DMS153 treated with DMSO at 0.1 percent for 48 hours (cell line): ENCODE data around the gene RER1.

Experiments used
- DNase-seq: peaks from one replicate; lab custom pipeline; 2025; ENCODE audit not compliant: unreplicated experiment; lab: John Stamatoyannopoulos, UW

Gene RER1

DNA sequence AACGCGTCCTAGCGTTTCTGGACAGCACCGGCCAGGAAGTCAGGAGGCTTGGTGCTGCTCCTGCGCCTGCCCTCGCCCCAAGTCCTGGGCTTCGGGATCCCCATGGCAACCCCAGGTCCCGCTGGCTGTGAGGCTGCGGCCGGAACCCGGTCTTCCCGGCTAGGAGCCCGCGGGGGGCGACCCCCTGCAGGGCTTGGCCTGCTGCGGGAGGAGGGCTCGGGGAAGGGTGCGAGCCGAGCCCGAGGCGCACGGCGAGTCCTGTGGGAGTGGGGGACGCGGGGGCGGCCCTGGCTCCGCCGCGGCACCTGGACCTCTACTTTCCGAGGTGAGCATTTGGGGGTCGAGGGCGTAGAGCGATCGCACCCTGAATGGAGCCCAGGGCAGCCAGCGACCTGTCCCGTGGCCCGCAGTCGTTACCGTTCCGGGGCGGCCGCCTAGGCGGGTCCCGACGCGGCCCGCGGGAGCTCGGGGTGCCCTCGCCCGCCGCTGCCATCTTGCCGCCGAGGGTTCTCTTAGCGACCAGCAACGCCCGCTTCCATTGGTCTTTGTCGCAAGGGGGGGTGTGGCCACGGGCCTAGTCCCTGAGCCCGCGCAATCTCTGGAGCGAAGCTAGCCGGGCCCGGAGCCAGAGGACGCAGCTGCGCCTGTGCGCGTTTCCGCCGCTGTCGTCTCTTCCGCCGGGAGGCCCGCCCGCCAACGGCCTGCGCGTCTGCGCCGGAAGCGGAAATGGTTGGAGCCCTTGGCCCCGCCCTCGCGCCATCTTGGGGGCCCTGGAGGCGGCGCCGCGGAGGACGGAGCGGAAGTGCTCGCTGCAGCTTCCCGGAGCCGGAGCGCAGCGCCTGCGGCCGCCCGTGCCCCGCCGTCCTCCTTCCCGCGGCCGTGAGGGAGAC lies at the start of gene RER1, which contains the start of gene MORN1:
Gene RER1 (plus strand): TSS at position 801 of the 890 bp plus-strand sequence. CDS start 3,950 bp downstream, outside the sequence.
Gene MORN1 (minus strand): TSS at position 514 of the 890 bp plus-strand sequence. CDS start 21 bp downstream, at position 493.
- DNase-seq: peak; percentile 100

DNA sequence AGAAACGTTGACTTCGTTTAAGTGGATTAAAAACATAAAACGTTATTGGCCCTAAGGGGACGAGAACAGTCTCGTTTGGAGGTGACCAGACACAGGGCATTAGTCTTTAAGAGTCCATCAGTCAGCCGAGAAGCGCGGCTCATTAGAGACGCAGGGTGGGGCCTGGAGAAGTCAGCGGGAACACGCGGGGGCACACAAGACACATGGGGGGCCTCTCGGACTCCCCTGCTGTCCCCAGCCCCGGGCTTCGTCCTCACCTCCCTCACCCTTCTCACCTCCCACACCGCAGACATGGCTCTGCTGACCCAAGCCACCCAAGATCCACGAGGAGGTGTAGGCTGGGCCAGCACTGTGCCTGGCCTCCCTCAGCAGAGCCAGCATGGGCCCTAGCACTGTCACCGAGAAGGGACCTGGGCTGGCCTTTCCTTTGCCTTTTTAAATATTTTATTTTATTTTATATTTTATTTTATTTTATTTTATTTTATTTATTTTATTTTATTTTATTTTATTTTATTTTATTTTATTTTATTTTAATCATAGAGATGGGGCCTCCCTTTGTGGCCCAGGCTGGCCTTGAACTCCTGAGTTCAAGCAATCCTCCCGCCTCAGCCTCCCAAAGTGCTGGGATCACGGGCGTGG lies 49.1 kb upstream of the RER1 start:
- no peak for DNase-seq

DNA sequence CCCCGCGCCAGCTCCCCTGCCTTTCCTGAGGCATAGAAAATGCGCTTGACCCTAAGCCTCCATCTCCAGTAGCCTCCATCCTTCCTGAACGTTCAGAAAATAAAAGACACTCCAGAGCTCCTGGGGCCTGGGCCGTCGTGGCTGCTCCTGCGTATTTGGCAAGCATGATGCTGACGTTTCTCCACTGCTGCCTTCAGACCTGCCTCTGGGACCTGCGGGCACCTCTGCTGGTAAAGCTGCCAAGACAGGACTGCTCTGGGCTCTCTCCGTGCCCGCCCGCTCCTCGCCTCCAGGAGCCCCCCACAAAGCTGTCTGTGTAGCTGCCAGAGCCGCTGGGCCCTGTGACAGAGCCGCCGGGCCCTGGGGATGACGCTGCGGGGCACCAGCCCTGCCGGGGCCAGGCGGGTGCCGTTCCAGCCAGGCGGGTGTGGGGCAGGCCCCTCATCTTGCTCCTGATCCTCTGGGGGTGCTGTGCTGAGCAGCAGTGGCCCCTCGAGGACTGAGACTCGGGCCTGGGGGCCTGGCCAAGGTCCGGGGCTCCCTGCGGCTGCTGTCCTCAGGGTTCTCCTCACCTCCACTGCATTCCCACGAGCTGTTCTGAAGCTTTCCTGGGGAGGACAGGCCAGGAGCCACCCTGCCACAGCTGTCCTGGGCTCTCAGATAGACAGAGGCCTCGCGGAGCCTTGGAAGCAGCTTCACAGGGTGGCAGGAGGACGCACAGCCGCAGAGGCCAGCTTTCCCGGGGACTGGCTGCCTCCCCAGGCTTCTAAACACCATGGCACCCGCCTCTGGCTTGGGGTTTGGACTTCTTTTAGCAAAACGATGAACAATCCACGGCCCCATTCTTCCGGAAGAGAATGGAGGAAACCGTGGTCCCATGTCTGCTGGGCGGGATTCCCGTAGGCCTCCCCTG lies 48.4 kb upstream of the RER1 start:
- DNase-seq: no peak

GRCh38 chr1:2344121-2344681 lies 47.4 kb upstream of the RER1 start:
- DNase-seq: no peak

GRCh38 chr1:2344744-2345296 lies 46.8 kb upstream of the RER1 start:
- no peak for DNase-seq

GRCh38 chr1:2345297-2346075 lies 46.2 kb upstream of the RER1 start:
- no peak for DNase-seq

GRCh38 chr1:2346691-2347408 lies 44.8 kb upstream of the RER1 start:
- DNase-seq: no peak

GRCh38 chr1:2347409-2347785 lies 44.2 kb upstream of the RER1 start:
- DNase-seq: no peak

DNA sequence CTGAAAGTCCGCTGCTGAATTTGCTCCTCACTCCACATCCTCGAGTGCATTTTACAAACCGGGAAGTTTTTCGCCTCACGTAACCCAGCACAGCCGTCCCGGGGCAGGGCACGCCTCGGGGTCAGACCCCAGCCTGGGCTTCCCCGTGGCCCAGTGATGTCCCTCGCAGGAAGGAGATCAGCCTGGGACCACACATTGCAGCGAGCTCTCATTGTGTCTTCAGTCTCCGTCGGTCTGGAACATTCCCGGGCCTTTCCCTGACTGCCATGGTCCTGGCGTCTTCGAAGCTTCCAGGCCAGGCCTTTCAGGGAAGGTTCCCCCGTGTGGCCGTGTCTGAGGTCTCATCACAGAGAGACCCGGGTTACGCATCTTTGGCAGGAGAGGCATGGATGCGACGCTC lies 43.7 kb upstream of the RER1 start:
- no peak for DNase-seq

DNA sequence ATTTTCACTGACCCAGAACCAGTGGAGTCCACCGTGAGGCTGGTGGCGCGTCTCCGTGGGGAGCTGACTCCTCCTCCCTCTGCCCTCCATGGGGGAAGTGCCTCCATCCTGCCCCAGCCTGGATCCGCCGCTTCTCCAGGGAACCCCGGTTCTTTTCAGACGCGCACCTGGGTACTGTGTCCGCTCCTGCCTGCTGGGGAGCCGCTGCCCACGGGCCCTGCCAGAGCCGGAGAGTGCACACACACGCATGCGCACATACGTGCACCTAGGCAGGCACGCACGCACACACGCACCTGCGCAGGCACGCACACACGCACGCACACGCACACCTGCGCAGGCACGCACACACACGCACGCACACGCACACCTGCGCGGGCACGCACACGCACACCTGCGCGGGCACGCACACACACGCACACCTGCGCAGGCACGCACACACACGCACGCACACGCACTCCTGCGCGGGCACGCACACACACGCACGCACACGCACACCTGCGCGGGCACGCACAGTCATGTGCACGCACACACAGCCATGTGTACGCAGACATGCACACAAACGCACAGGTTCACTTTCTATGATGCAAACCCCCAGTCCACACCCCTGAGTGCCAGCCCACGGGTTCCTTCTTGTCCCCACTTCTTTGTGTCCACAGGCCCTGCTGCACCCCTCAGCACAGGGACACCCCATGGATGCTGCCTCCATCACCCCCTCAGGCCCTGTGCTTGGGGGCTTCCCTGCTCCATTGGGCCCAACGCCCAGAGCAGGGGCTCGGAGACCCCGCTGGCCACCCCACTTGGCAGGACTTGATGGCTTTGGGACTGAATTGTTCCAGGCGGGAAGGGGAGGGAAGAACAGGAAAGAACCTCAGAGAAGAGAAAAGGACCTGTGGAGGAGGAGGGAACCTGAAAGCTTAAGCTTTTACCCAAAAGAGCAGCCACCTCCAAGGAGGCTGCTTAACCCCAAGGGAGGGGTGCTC lies 43.0 kb upstream of the RER1 start:
- no peak for DNase-seq

GRCh38 chr1:2349806-2350205 lies 41.8 kb upstream of the RER1 start:
- DNase-seq: no peak

- DNase-seq: no peak
These were observed 41.1 kb upstream of the RER1 start for GRCh38 chr1:2350501-2350900.

- no peak for DNase-seq
These were observed 40.6 kb upstream of the RER1 start for GRCh38 chr1:2350911-2351655.

DNA sequence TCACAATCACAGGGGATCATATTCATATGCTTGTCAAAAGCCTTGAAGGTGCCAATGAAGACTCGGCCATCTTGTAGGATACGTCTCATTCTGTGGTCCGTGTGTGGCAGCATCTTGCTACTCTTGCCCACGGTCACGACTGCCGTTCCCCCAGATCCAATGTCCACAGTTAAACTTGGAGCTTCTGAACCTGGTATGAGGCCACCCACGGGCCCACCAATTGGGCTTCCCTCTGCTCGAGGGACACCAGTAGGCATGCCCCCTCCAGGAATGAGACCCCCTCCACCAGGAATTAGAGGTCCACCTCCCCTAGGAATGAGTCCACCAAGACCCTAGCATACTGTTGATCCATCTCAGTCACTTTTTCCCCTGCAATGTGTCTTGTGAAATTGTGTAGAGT lies 39.9 kb upstream of the RER1 start:
- no peak for DNase-seq

DNA sequence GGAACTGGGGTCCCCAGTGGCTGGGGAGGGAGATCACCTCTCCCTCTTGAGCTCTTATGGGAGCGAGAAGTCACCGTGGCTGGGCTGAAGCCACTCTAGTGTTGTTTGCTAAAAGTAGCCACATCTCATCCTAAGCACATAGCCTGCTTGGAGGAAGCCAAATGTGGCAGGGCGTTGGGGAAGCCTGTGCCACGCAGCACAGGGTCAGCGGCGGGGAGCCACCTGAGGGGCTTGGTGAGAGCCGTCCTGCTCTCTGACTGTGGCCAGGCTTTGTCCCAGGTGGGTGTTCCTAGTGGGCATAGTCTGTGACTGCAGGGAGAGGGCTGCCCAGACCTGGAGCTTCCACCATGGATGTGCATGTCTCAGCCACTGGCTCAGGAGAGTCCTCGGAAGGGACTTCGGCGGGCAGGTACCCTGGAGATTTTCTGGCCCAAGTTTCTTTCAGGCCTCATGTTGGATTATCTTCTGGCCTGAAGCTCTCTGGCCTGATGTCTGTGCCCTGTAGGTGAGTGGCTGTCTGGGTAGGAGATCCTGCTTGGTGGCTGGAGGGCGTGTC lies 39.2 kb upstream of the RER1 start:
- DNase-seq: no peak

DNA sequence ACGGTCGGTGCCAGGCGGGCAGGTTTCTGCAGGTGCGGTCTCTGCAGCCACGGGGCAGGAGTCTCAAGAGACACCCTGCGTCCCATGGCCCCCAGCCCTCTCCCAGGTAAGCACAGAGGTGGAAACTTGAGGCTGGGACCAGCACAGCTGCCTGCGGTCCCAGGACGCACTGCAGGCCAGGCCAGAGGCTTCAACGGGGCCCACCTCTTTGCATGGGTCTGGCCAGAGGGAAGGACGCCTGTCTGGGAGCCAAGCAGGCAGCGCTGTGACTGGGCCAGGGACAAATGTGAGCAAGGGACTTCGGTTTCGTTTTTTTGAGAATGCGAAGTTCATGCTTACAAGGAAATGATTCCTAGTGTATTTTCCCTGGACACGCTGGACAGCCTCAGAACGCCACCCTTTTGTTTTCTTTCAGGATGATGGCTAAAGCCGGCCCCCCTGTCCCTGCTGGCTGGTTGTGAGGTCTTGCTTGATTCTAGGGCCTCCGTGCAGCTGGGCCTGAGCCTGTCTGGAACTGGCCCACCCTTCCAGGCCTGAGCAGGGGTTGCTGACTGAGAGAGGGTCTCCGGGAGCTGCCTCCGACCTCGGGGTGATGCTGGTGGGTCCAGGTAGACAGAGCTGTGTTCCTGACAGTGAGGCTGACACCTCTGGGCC lies 38.6 kb upstream of the RER1 start:
- DNase-seq: no peak
